CD4-positive, alpha-beta T cell treated with Interleukin-4 for 4 hours (primary cell): Measurements from ENCODE around the gene PTGS1.
"Not testable (repeated sequence)": the region's sequence is repeated elsewhere in the genome, so short reads cannot be mapped to it uniquely, and the experiment has no call there.

Source experiments
- DNase-seq: peaks from one replicate; pipeline ENCODE4 v3.0.0-alpha.2; 2020

Gene PTGS1

GRCh38 chr9:122402403-122402871 is 31.6 kb downstream of the PTGS1 start:
- DNase-seq = no peak

- no peak for DNase-seq
Observed at GRCh38 chr9:122402874-122403273, 32.0 kb downstream of the PTGS1 start.

GRCh38 chr9:122403381-122404000 is 32.7 kb downstream of the PTGS1 start:
- DNase-seq = no peak

- DNase-seq = not testable (repeated sequence)
Observed at GRCh38 chr9:122405304-122406069, 34.7 kb downstream of the PTGS1 start.

- no peak for DNase-seq
Observed at GRCh38 chr9:122406070-122406890, 35.5 kb downstream of the PTGS1 start.

- not testable (repeated sequence) for DNase-seq
Observed at GRCh38 chr9:122414108-122414507, 43.3 kb downstream of the PTGS1 start.

- DNase-seq = no peak
Observed at GRCh38 chr9:122418016-122418415, 47.2 kb downstream of the PTGS1 start.

- DNase-seq = no peak
Observed at GRCh38 chr9:122420315-122420714, 49.5 kb downstream of the PTGS1 start.

- DNase-seq = no peak
Observed at GRCh38 chr9:122425087-122425486, 54.3 kb downstream of the PTGS1 start.

GRCh38 chr9:122426723-122427122 is 55.9 kb downstream of the PTGS1 start:
- no peak for DNase-seq

GRCh38 chr9:122442568-122442967 is 71.7 kb downstream of the PTGS1 start:
- DNase-seq = no peak

- no peak for DNase-seq
Observed at GRCh38 chr9:122444041-122444733, 73.4 kb downstream of the PTGS1 start.
